ENCODE measurements around the gene KIAA1210.
"Not testable (repeated sequence)": the region's sequence is repeated elsewhere in the genome, so short reads cannot be mapped to it uniquely, and the experiment has no call there.

KIAA1210 gene

GRCh38 chrX:119036107-119037029 lies 91.2 kb downstream of the KIAA1210 start:
- DNase-seq (ENCODE audit: low spot score), result no peak

- no peak for DNase-seq (ENCODE audit: low spot score)
Measured at GRCh38 chrX:119030990-119031389, 96.6 kb downstream of the KIAA1210 start.

- not testable (repeated sequence) for DNase-seq (ENCODE audit: low spot score)
Measured at GRCh38 chrX:119029656-119030055, 98.0 kb downstream of the KIAA1210 start.

- no peak for DNase-seq (ENCODE audit: low spot score)
Measured at GRCh38 chrX:119028733-119029330, 98.8 kb downstream of the KIAA1210 start.

All from AG20443 (cell line).